Measurements from ENCODE around the gene DCAKD.

DNA sequence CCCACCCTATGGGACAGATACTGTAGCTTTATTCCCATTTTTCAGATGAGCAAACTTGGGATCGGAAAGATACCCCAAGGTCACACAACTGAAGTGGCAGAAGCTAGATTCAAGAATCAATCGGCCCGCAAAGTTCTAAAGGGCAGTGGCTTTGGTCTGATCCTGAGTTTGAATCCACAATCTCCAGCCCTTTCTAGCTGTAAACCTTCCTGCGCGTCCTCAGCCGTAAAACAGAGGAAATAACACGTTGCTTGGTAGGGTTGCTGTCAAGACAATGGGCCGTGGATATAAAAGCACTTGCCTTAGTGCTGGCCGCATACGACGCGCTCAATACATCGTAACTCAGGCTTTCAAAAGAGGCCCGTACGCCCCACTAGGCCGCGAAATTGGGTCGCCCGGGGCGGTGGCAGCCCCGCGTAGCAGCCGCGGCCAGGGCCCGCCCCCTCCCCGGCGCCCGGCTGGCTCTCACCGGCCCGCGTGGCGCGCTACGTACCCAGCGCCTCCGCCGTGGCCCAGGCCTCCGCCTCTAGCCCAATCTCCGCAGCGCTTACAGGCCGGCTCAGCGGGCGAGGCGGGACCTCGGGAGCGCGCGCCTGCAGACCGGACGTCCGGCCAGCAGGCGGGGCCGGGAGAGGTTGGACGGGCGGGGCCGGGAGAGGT, at the start of gene DCAKD:
- TF ChIP-seq MYC (IDR thresholded peaks at IDR 0.05; ENCODE audit: low read depth, low read length) (no peak), POLR2AphosphoS5 (IDR thresholded peaks at IDR 0.05; ENCODE audit: insufficient read depth, low read depth, low read length) (peak; percentile 93), GATA2 (IDR thresholded peaks at IDR 0.05; ENCODE audit: insufficient read depth, insufficient read length, low read depth, low read length) (no peak)
- TF ChIP-seq, protein P1, sequence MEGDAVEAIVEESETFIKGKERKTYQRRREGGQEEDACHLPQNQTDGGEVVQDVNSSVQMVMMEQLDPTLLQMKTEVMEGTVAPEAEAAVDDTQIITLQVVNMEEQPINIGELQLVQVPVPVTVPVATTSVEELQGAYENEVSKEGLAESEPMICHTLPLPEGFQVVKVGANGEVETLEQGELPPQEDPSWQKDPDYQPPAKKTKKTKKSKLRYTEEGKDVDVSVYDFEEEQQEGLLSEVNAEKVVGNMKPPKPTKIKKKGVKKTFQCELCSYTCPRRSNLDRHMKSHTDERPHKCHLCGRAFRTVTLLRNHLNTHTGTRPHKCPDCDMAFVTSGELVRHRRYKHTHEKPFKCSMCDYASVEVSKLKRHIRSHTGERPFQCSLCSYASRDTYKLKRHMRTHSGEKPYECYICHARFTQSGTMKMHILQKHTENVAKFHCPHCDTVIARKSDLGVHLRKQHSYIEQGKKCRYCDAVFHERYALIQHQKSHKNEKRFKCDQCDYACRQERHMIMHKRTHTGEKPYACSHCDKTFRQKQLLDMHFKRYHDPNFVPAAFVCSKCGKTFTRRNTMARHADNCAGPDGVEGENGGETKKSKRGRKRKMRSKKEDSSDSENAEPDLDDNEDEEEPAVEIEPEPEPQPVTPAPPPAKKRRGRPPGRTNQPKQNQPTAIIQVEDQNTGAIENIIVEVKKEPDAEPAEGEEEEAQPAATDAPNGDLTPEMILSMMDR (IDR thresholded peaks at IDR 0.05; ENCODE audit: extremely low read depth in 1 of 2, insufficient read depth in 1 of 2, low read depth in 1 of 2, low read length in 2 of 2), result no peak
